H1 (cell line): Measurements from ENCODE around the gene WDR48. TPM values are rescaled to one million over a fixed set of nuclear protein-coding genes. Genes with fewer than 3 reads are reported as not detected.

Source experiments
- CTCF ChIA-PET: fragments of 300-600 bp; sonication (Branson Sonifier 250); formaldehyde crosslinking; loops from one replicate; lab custom pipeline; 2021; ENCODE audit not compliant: partially characterized antibody; lab: Charles Lee
- POLR2A ChIA-PET: fragments of 300-600 bp; sonication (Branson Sonifier 250); formaldehyde crosslinking; loops from one replicate; lab custom pipeline; 2021; ENCODE audit warnings: inconsistent platforms; ENCODE audit not compliant: partially characterized antibody; lab: Charles Lee
- DNase-seq, 2 experiments: peaks; one replicate each; pipeline versions ENCODE4 v3.0.0 to v3.0.0-alpha.2; 2010 to 2022; ENCODE audit warnings: low spot score in 2 of 2, low read depth in 1 of 2, mixed read lengths in 1 of 2
- FAIRE-seq: peaks from 2 replicates; lab custom pipeline; 2011; peaks lifted over from hg19 to GRCh38; lab: Jason Lieb, UNC
- H2AFZ ChIP-seq: 2 replicates; pipeline ENCODE4 v1.8.1; 2012; ENCODE audit warnings: low read length, inconsistent platforms
- H2AK5ac ChIP-seq: 2 replicates; pipeline ENCODE4 v1.6.1; 2013; ENCODE audit warnings: low read depth, low read length
- H2BK120ac ChIP-seq: replicated peaks from 2 replicates; pipeline ENCODE3; 2013; ENCODE audit warnings: low read depth, low read length, inconsistent platforms
- H2BK12ac ChIP-seq: 2 replicates; pipeline ENCODE4 v1.6.1; 2013; ENCODE audit warnings: low read depth, low read length
- H2BK15ac ChIP-seq: 2 replicates; pipeline ENCODE4 v1.6.1; 2013; ENCODE audit warnings: low read length
- H2BK20ac ChIP-seq: 2 replicates; pipeline ENCODE4 v1.6.1; 2013; ENCODE audit warnings: low read length
- H2BK5ac ChIP-seq: 2 replicates; pipeline ENCODE4 v1.6.1; 2013; ENCODE audit warnings: low read depth, low read length
- H3K14ac ChIP-seq: 2 replicates; pipeline ENCODE4 v1.6.1; 2013; ENCODE audit warnings: inconsistent platforms; ENCODE audit not compliant: insufficient read length
- H3K18ac ChIP-seq: 2 replicates; pipeline ENCODE4 v1.6.1; 2013; ENCODE audit warnings: low read length; ENCODE audit errors: extremely low read depth
- H3K23ac ChIP-seq: 2 replicates; pipeline ENCODE4 v1.6.1; 2013; ENCODE audit warnings: inconsistent platforms; ENCODE audit not compliant: insufficient read length
- H3K23me2 ChIP-seq: 2 replicates; pipeline ENCODE4 v1.6.1; 2013; ENCODE audit warnings: low read depth, low read length
- H3K27ac ChIP-seq: 2 replicates; pipeline ENCODE4 v1.6.1; 2011; ENCODE audit warnings: low read depth, low read length, inconsistent platforms
- H3K27me3 ChIP-seq, 4 experiments: replicated peaks in 1 of 4; 1 replicate in 1 of 4; 2 replicates in 3 of 4; pipeline versions ENCODE4 v1.6.1 to v1.8.1; 2011 to 2013; ENCODE audit warnings: low read length in 3 of 4, mild to moderate bottlenecking in 3 of 4, inconsistent platforms in 2 of 4, mixed read lengths in 2 of 4, moderate library complexity in 1 of 4; ENCODE audit not compliant: control insufficient read depth in 3 of 4, insufficient read depth in 3 of 4; ENCODE audit errors: extremely low read depth in 1 of 4
- H3K36me3 ChIP-seq, 4 experiments: 2 replicates each; pipeline versions ENCODE4 v1.6.1 to v1.8.1; 2011 to 2013; ENCODE audit warnings: mild to moderate bottlenecking in 4 of 4, low read length in 3 of 4, moderate library complexity in 2 of 4, control low read depth in 1 of 4, inconsistent platforms in 1 of 4; ENCODE audit not compliant: insufficient read depth in 4 of 4, control insufficient read depth in 2 of 4
- H3K4ac ChIP-seq: replicated peaks from 2 replicates; pipeline ENCODE3; 2013; ENCODE audit warnings: low read length, low read depth, mixed read lengths, inconsistent platforms; ENCODE audit not compliant: insufficient read length
- H3K4me1 ChIP-seq, 4 experiments: replicated peaks in 1 of 4; 1 replicate in 1 of 4; 2 replicates in 3 of 4; pipeline versions ENCODE4 v1.6.1 to v1.8.1; 2011 to 2013; ENCODE audit warnings: low read length in 3 of 4, inconsistent platforms in 2 of 4, mixed read lengths in 1 of 4; ENCODE audit not compliant: insufficient read depth in 4 of 4, control insufficient read depth in 3 of 4
- H3K4me2 ChIP-seq, 2 experiments: 2 replicates each; pipeline versions ENCODE4 v1.6.1 to v1.8.1; 2011 to 2013; ENCODE audit warnings: low read depth in 2 of 2, low read length in 2 of 2, control low read depth in 1 of 2, inconsistent platforms in 1 of 2, mild to moderate bottlenecking in 1 of 2; ENCODE audit not compliant: insufficient read depth in 1 of 2
- H3K4me3 ChIP-seq, 4 experiments: fragments of 200-600, 300-600 bp in 1 of 4; sonication (generic), shearing (Covaris generic), sonication (Bioruptor Twin) in 1 of 4; 2 replicates each; pipeline versions ENCODE4 v1.5.1 to v1.8.1; 2011 to 2016; ENCODE audit warnings: low read length in 4 of 4, low read depth in 3 of 4, control low read depth in 2 of 4, inconsistent platforms in 2 of 4, mild to moderate bottlenecking in 2 of 4, mixed read lengths in 1 of 4, moderate library complexity in 1 of 4; ENCODE audit not compliant: insufficient read depth in 2 of 4; ENCODE audit errors: extremely low read depth in 1 of 4
- H3K56ac ChIP-seq: replicated peaks from 2 replicates; pipeline ENCODE3; 2013; ENCODE audit warnings: low read depth, mild to moderate bottlenecking, mixed read lengths, low read length, inconsistent platforms; ENCODE audit not compliant: insufficient read length
- H3K79me1 ChIP-seq: 2 replicates; pipeline ENCODE4 v1.6.1; 2013; ENCODE audit warnings: low read depth, low read length, control low read depth
- H3K79me2 ChIP-seq, 2 experiments: 2 replicates each; pipeline versions ENCODE4 v1.6.1 to v1.8.1; 2012 to 2013; ENCODE audit warnings: low read length in 2 of 2, mild to moderate bottlenecking in 2 of 2, inconsistent platforms in 1 of 2; ENCODE audit not compliant: insufficient read depth in 2 of 2, control insufficient read depth in 1 of 2
- H3K9ac ChIP-seq, 4 experiments: replicated peaks in 1 of 4; 1 replicate in 1 of 4; 2 replicates in 3 of 4; pipeline versions ENCODE4 v1.6.1 to v1.8.1; 2011 to 2013; ENCODE audit warnings: low read depth in 3 of 4, low read length in 3 of 4, control low read depth in 2 of 4, mild to moderate bottlenecking in 2 of 4, moderate library complexity in 2 of 4, inconsistent platforms in 1 of 4; ENCODE audit errors: extremely low read depth in 1 of 4
- H3K9me3 ChIP-seq, 2 experiments: 2 replicates each; pipeline versions ENCODE4 v1.6.1 to v1.8.1; 2012 to 2013; ENCODE audit warnings: mild to moderate bottlenecking in 2 of 2, moderate library complexity in 2 of 2, control low read depth in 1 of 2, inconsistent platforms in 1 of 2, low read depth in 1 of 2, low read length in 1 of 2, mixed read lengths in 1 of 2; ENCODE audit not compliant: insufficient read depth in 2 of 2
- H4K20me1 ChIP-seq, 2 experiments: replicated peaks in 1 of 2; 2 replicates each; pipeline versions ENCODE3 to v1.8.1; 2011 to 2013; ENCODE audit warnings: inconsistent platforms in 2 of 2, low read length in 2 of 2, mild to moderate bottlenecking in 1 of 2; ENCODE audit not compliant: insufficient read depth in 2 of 2, control insufficient read depth in 1 of 2
- H4K5ac ChIP-seq: 2 replicates; pipeline ENCODE4 v1.6.1; 2013; ENCODE audit warnings: low read length, low read depth, mixed read lengths, inconsistent platforms; ENCODE audit not compliant: insufficient read length
- H4K8ac ChIP-seq: 2 replicates; pipeline ENCODE4 v1.8.0; 2013; ENCODE audit warnings: mild to moderate bottlenecking, moderate library complexity, low read length, inconsistent platforms; ENCODE audit not compliant: insufficient read depth; ENCODE audit errors: extremely low read depth
- H4K91ac ChIP-seq: replicated peaks from 2 replicates; pipeline ENCODE3; 2013; ENCODE audit warnings: low read length, mixed read lengths, inconsistent platforms; ENCODE audit not compliant: insufficient read length
- WGBS, 2 experiments: shearing (Covaris generic) in 1 of 2; methylation state at CpG; one replicate each; pipeline versions ENCODE4 v1.1.6 to v1.1.7; 2013 to 2015; ENCODE audit warnings: low lambda C conversion rate in 2 of 2, mixed read lengths in 2 of 2, inconsistent platforms in 1 of 2, low coverage in 1 of 2, missing lambda C conversion rate in 1 of 2; ENCODE audit not compliant: insufficient replicate concordance in 2 of 2, insufficient coverage in 1 of 2, insufficient read length in 1 of 2; ENCODE audit errors: extremely low coverage in 1 of 2, missing lambda C conversion rate in 1 of 2; 5-methylcytosine and 5-hydroxymethylcytosine counted together
- polyA plus RNA-seq, 7 experiments: library from polyadenylated mRNA; depleted of rRNA in 3 of 7; stranded (reverse) in 5 of 7; unstranded in 2 of 7; fragments of >200 nt in 5 of 7; fragments of 200-250 nt in 2 of 7; gene quantifications; 1 replicate in 5 of 7; 2 replicates in 1 of 7; 4 replicates in 1 of 7; pipeline versions ENCODE4 v1.2.1 to v1.2.3, GENCODE V29; 2011 to 2013; ENCODE audit warnings: missing spikeins in 2 of 7, mixed read lengths in 2 of 7
- total RNA-seq: library from RNA; stranded (reverse); fragmentation: NEBNext Ultra II Directional; extraction: Animal tissue kit (Norgen Biotek cat#: 25700); gene quantifications from 2 replicates; pipeline ENCODE4 v1.2.1, GENCODE V29; 2021

The WDR48 gene
- total and polyA plus RNA-seq, 2 of the 8 experiments (the other 6 are each of a cell fraction or from before 2014, with no cell fraction given): 21.2 to 54.1 TPM

GRCh38 chr3:39094851-39095677 lies 43.2 kb downstream of the WDR48 start:
- Histone ChIP-seq H2BK15ac (no peak overlapping the region), H3K4ac (no peak overlapping the region), H4K8ac (0 out of 2 replicates have a peak overlapping the region, but pooled peaks have one; percentile 60), H3K56ac (no peak overlapping the region), H2AK5ac (no peak overlapping the region), H3K4me3 (no peak overlapping the region), H3K79me1 (no peaks in the 10 kb centered on the region), H3K9ac (no peak overlapping the region), H3K23ac (no peak overlapping the region), H2BK20ac (no peak overlapping the region), H4K5ac (no peak overlapping the region), H3K27ac (no peak overlapping the region), H3K27me3 (peaks cover 0 to 2% (median 0%) of the 10 kb centered on the region in 4 experiments; a peak in 1 of 7 replicates), H3K4me1 (no peaks in the 10 kb centered on the region), H2AFZ (no peak overlapping the region), H2BK12ac (no peak overlapping the region), H3K4me2 (no peak overlapping the region), H3K18ac (no peak overlapping the region), H4K91ac (no peak overlapping the region), H3K14ac (no peak overlapping the region), H2BK5ac (no peak overlapping the region), H3K9me3 (no peaks in the 10 kb centered on the region), H3K79me2 (no peaks in the 10 kb centered on the region), H3K23me2 (no peaks in the 10 kb centered on the region; the same call in 1 of the 2 replicates), H4K20me1 (peaks cover 0 to 3% of the 10 kb centered on the region in 2 experiments), H2BK120ac (no peak overlapping the region), H3K36me3 (peaks cover 22 to 57% (median 50%) of the 10 kb centered on the region in 4 experiments)
- CTCF ChIA-PET: interaction anchor here (3.2 kb wide), 1 partner anchor 194 kb away, joined by 16 read pairs; no protein-coding TSS in a partner anchor
- POLR2A ChIA-PET: interaction anchor here (0.6 to 0.8 kb wide), 2 partner anchors 21 to 27 kb away, joined by 3 read pairs; no protein-coding TSS in a partner anchor
- FAIRE-seq (no peak), DNase-seq (peak in 1 of 2 experiments; percentile 6)
- WGBS, 2 experiments: 91% methylated on average over 7 of the region's 7 CpGs; no CpG with 5 or more reads in 1 of the 2 experiments
